ENCODE measurements around the gene ASB18.
A peak's percentile ranks its signal among the peaks of the same experiment; 100 is the strongest.

The ASB18 gene

GRCh38 chr2:236161531-236161930 is 102.7 kb downstream of the ASB18 start:
- DNase-seq (ENCODE audit: low spot score in 2 of 2): no peak
- peaks cover 13% of the 10 kb centered on the region; the same call in 1 of the 2 replicates for H3K27me3 ChIP-seq (ENCODE audit: low read depth)
- H3K4me1 ChIP-seq: peaks cover 4% of the 10 kb centered on the region
- no peaks in the 10 kb centered on the region for H3K9me3 ChIP-seq
- no peaks in the 10 kb centered on the region for H3K36me3 ChIP-seq (replicated peaks)
- no peak overlapping the region for H3K4me3 ChIP-seq
- in situ Hi-C loops (cut with MboI; ENCODE audit: low sequenced_read_pairs): no loop called here

- Histone ChIP-seq H3K4me3 (no peak overlapping the region), H3K27me3 (ENCODE audit: low read depth) (peaks cover 14% of the 10 kb centered on the region; the same call in 1 of the 2 replicates), H3K36me3 (replicated peaks) (no peaks in the 10 kb centered on the region), H3K9me3 (no peaks in the 10 kb centered on the region), H3K4me1 (peaks cover 4% of the 10 kb centered on the region)
- no peak for DNase-seq (ENCODE audit: low spot score in 2 of 2)
- in situ Hi-C loops (cut with MboI; ENCODE audit: low sequenced_read_pairs): no loop called here
These were observed 103.1 kb downstream of the ASB18 start for GRCh38 chr2:236161082-236161462.

GRCh38 chr2:236160366-236161081 is 103.7 kb downstream of the ASB18 start:
- H3K27me3 ChIP-seq (ENCODE audit: low read depth): peaks cover 12% of the 10 kb centered on the region; the same call in 1 of the 2 replicates
- in situ Hi-C loops (cut with MboI; ENCODE audit: low sequenced_read_pairs): no loop called here

GRCh38 chr2:236159778-236160170 is 104.4 kb downstream of the ASB18 start:
- Histone ChIP-seq H3K36me3 (replicated peaks) (no peaks in the 10 kb centered on the region), H3K27me3 (ENCODE audit: low read depth) (peaks cover 11% of the 10 kb centered on the region; the same call in 1 of the 2 replicates), H3K4me3 (no peak overlapping the region), H3K9me3 (no peaks in the 10 kb centered on the region), H3K4me1 (peaks cover 4% of the 10 kb centered on the region)
- DNase-seq (ENCODE audit: low spot score in 2 of 2): no peak
- in situ Hi-C loops (cut with MboI; ENCODE audit: low sequenced_read_pairs): no loop called here

More at GRCh38 chr2:236160366-236161081, 103.7 kb downstream of the ASB18 start:
- no peak overlapping the region for H3K4me3 ChIP-seq
- no peaks in the 10 kb centered on the region for H3K9me3 ChIP-seq
- H3K36me3 ChIP-seq (replicated peaks): no peaks in the 10 kb centered on the region
- DNase-seq (ENCODE audit: low spot score in 2 of 2): no peak
- peaks cover 4% of the 10 kb centered on the region for H3K4me1 ChIP-seq

GRCh38 chr2:236158969-236159777 is 105.0 kb downstream of the ASB18 start:
- Histone ChIP-seq H3K27me3 (ENCODE audit: low read depth) (peaks cover 11% of the 10 kb centered on the region; the same call in 1 of the 2 replicates), H3K9me3 (no peaks in the 10 kb centered on the region), H3K4me3 (no peak overlapping the region), H3K36me3 (replicated peaks) (no peaks in the 10 kb centered on the region), H3K4me1 (peaks cover 4% of the 10 kb centered on the region)
- peak; percentile 5 to 70 for DNase-seq (ENCODE audit: low spot score in 2 of 2)
- in situ Hi-C loops (cut with MboI; ENCODE audit: low sequenced_read_pairs): no loop called here

- Histone ChIP-seq H3K27me3 (ENCODE audit: low read depth) (peaks cover 11% of the 10 kb centered on the region; the same call in 1 of the 2 replicates), H3K36me3 (replicated peaks) (no peaks in the 10 kb centered on the region)
- in situ Hi-C loops (cut with MboI; ENCODE audit: low sequenced_read_pairs): no loop called here
These were observed 106.2 kb downstream of the ASB18 start for GRCh38 chr2:236157815-236158498.

GRCh38 chr2:236157366-236157765 is 106.8 kb downstream of the ASB18 start:
- peaks cover 4% of the 10 kb centered on the region for H3K4me1 ChIP-seq
- H3K36me3 ChIP-seq (replicated peaks): no peaks in the 10 kb centered on the region
- peaks cover 11% of the 10 kb centered on the region; the same call in 1 of the 2 replicates for H3K27me3 ChIP-seq (ENCODE audit: low read depth)
- no peak for DNase-seq (ENCODE audit: low spot score in 2 of 2)
- H3K4me3 ChIP-seq: no peak overlapping the region
- H3K9me3 ChIP-seq: 0 out of 2 replicates have a peak, but pooled peaks cover 9% of the 10 kb centered on the region
- in situ Hi-C loops (cut with MboI; ENCODE audit: low sequenced_read_pairs): no loop called here

More at GRCh38 chr2:236157815-236158498, 106.2 kb downstream of the ASB18 start:
- Histone ChIP-seq H3K9me3 (0 out of 2 replicates have a peak, but pooled peaks cover 6% of the 10 kb centered on the region), H3K4me3 (no peak overlapping the region), H3K4me1 (peaks cover 4% of the 10 kb centered on the region)
- no peak for DNase-seq (ENCODE audit: low spot score in 2 of 2)

GRCh38 chr2:236156860-236157194 is 107.4 kb downstream of the ASB18 start:
- no peak overlapping the region for H3K4me3 ChIP-seq
- in situ Hi-C loops (cut with MboI; ENCODE audit: low sequenced_read_pairs): no loop called here
- 0 out of 2 replicates have a peak, but pooled peaks cover 9% of the 10 kb centered on the region for H3K9me3 ChIP-seq
- no peak for DNase-seq (ENCODE audit: low spot score in 2 of 2)
- peaks cover 11% of the 10 kb centered on the region; the same call in 1 of the 2 replicates for H3K27me3 ChIP-seq (ENCODE audit: low read depth)
- H3K4me1 ChIP-seq: peaks cover 4% of the 10 kb centered on the region
- H3K36me3 ChIP-seq (replicated peaks): no peaks in the 10 kb centered on the region

- H3K4me3 ChIP-seq: no peak overlapping the region
These were observed 107.9 kb downstream of the ASB18 start for GRCh38 chr2:236156095-236156859.

GRCh38 chr2:236155406-236155805 is 108.8 kb downstream of the ASB18 start:
- H3K36me3 ChIP-seq (replicated peaks): no peaks in the 10 kb centered on the region
- no peak overlapping the region for H3K4me3 ChIP-seq
- DNase-seq (ENCODE audit: low spot score in 2 of 2): no peak
- in situ Hi-C loops (cut with MboI; ENCODE audit: low sequenced_read_pairs): no loop called here
- H3K27me3 ChIP-seq (ENCODE audit: low read depth): peaks cover 11% of the 10 kb centered on the region; the same call in 1 of the 2 replicates
- peaks cover 4% of the 10 kb centered on the region for H3K4me1 ChIP-seq
- 0 out of 2 replicates have a peak, but pooled peaks cover 9% of the 10 kb centered on the region for H3K9me3 ChIP-seq

More at GRCh38 chr2:236156095-236156859, 107.9 kb downstream of the ASB18 start:
- peaks cover 4% of the 10 kb centered on the region for H3K4me1 ChIP-seq
- in situ Hi-C loops (cut with MboI; ENCODE audit: low sequenced_read_pairs): no loop called here
- H3K9me3 ChIP-seq: 0 out of 2 replicates have a peak, but pooled peaks cover 9% of the 10 kb centered on the region
- H3K36me3 ChIP-seq (replicated peaks): no peaks in the 10 kb centered on the region
- H3K27me3 ChIP-seq (ENCODE audit: low read depth): peaks cover 11% of the 10 kb centered on the region; the same call in 1 of the 2 replicates
- DNase-seq (ENCODE audit: low spot score in 2 of 2): no peak

GRCh38 chr2:236146436-236146835 is 117.8 kb downstream of the ASB18 start:
- H3K4me1 ChIP-seq: no peaks in the 10 kb centered on the region
- in situ Hi-C loops (cut with MboI; ENCODE audit: low sequenced_read_pairs): no loop called here
- H3K36me3 ChIP-seq (replicated peaks): no peaks in the 10 kb centered on the region
- DNase-seq (ENCODE audit: low spot score in 2 of 2): no peak
- peaks cover 7% of the 10 kb centered on the region; the same call in 1 of the 2 replicates for H3K27me3 ChIP-seq (ENCODE audit: low read depth)
- H3K4me3 ChIP-seq: no peak overlapping the region
- H3K9me3 ChIP-seq: peaks cover 2% of the 10 kb centered on the region; the same call in 1 of the 2 replicates

GRCh38 chr2:236143811-236144210 is 120.4 kb downstream of the ASB18 start:
- no peaks in the 10 kb centered on the region for H3K36me3 ChIP-seq (replicated peaks)
- DNase-seq (ENCODE audit: low spot score in 2 of 2): no peak
- in situ Hi-C loops (cut with MboI; ENCODE audit: low sequenced_read_pairs): no loop called here
- H3K27me3 ChIP-seq (ENCODE audit: low read depth): peaks cover 7% of the 10 kb centered on the region; the same call in 1 of the 2 replicates
- H3K4me3 ChIP-seq: no peak overlapping the region
- H3K9me3 ChIP-seq: no peaks in the 10 kb centered on the region
- no peaks in the 10 kb centered on the region for H3K4me1 ChIP-seq
